HG03159 (cell line): Measurements from ENCODE around the gene KRTAP4-8.
"Not testable (repeated sequence)": the region's sequence is repeated elsewhere in the genome, so short reads cannot be mapped to it uniquely, and the experiment has no call there.

Experiments used
- ATAC-seq: cut with Tn5 transposase; IDR thresholded peaks from one replicate; pipeline ENCODE4 v1.9.1; 2021; ENCODE audit warnings: mild to moderate bottlenecking, moderate library complexity; ENCODE audit not compliant: unreplicated experiment

Gene KRTAP4-8

GRCh38 chr17:41098042-41098441, at the start of gene KRTAP4-8:
TSS of gene KRTAP4-8 (minus strand) at chr17:41098142. CDS start at chr17:41098084, 58 bp downstream.
- no peak for ATAC-seq

- ATAC-seq, result no peak
These were observed 47.3 kb upstream of the KRTAP4-8 start for GRCh38 chr17:41145261-41145660.

- no peak for ATAC-seq
These were observed 46.9 kb upstream of the KRTAP4-8 start for GRCh38 chr17:41144846-41145245.

DNA sequence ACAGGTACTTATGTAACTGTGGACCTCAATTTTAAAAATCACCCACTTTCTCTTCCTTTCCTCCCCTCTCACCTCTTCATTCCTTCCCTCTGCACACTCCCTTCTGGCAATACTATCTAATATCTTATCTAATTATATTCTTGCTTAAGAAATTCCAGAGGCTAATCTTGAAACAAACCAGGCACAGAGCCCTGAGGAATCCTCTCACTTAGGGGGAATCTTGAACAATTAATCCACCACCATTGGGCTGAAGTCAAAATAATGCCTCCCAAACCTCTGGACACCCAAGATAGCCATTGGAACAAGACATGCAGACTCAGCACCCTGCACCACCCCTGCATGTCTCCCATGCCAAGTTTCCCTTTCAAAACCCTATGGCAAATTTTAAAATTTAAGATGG, 43.4 kb upstream of the KRTAP4-8 start:
- ATAC-seq, result no peak

GRCh38 chr17:41140360-41141131, 42.6 kb upstream of the KRTAP4-8 start, which contains the start of gene KRTAP4-6:
TSS of gene KRTAP4-6 (minus strand) at chr17:41140544. CDS start at chr17:41140487, 57 bp downstream.
- ATAC-seq, result no peak

DNA sequence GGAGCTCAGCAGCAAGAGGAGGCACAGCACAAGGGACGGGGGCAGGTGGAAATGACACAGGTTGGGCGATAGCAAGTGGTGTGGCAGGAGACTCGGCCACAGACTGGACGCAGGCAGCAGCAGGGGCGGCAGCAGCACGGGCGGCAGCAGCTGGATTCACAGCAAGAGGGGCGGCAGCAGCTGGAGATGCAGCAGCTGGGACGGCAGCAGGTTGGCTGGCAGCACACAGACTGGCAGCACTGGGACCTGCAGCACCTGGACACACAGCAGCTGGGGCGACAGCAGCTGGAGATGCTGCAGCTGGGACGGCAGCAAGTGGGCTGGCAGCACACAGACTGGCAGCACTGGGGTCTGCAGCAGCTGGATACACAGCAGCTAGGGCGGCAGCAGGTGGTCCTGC, 41.9 kb upstream of the KRTAP4-8 start:
- not testable (repeated sequence) for ATAC-seq

- no peak for ATAC-seq
These were observed 36.2 kb upstream of the KRTAP4-8 start for GRCh38 chr17:41133880-41134735.

- ATAC-seq, result no peak
These were observed 34.0 kb upstream of the KRTAP4-8 start for GRCh38 chr17:41131979-41132378.

DNA sequence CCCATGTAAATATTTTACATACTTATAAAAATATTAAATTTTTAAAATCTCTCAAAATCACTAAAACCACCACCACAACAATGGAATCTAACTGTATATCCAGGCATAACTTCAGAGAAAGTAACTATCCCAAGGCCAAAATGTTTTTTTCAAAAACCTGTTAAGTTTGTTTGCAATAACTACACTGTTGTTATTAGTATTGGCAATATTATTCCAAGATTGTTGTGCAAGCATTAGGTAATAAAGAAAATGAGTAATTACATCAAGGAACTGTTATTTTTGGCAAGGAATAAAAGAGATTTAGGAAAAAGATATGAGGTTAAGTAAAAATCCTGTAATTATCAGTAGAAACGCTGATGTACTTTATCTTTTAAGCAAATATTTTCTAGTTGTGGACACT, 29.4 kb upstream of the KRTAP4-8 start:
- no peak for ATAC-seq

GRCh38 chr17:41126412-41126811, 28.5 kb upstream of the KRTAP4-8 start:
- ATAC-seq, result no peak

DNA sequence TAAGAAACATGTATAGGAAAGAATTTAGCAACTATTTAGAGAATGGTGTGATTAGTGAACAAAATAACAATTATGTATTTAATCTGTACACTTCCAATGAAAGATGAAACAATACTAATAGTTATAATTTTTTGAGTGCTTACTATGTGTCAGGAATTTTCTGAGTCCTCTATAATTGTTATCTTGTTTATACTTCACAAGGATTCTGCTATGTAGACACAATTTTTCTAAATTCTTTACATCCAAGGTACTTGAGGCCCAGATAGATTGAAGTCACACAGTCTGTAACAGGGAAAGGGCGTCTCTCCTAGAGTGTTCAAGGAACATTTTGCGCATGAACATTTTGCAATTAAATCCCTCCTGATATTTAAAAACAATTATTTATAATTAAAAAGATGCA, 27.1 kb upstream of the KRTAP4-8 start:
- no peak for ATAC-seq

DNA sequence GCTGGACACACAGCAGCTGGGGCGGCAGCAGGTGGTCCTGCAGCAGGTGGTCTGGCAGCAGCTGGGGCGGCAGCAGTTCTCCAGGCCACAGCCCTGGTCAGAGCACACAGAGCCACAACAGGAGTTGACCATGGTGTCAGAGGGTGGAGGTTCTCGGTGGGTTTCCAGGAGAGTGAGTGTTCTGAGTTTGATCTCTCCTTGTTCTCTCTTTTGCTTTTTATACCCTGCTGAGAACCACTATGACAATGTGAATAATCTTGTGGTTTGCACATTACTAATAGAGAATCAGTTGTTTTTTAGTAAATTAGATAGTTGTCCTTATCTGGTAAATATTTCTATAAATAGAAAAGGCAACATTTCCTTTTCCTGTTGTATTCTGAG, 26.0 kb upstream of the KRTAP4-8 start, which contains the start of gene KRTAP4-12:
KRTAP4-12 (minus strand) TSS at position 192 of the 381 bp plus-strand sequence; CDS start at position 132, 60 bp downstream.
- ATAC-seq, result not testable (repeated sequence)

- not testable (repeated sequence) for ATAC-seq
These were observed 25.5 kb upstream of the KRTAP4-8 start for GRCh38 chr17:41123292-41123990.

DNA sequence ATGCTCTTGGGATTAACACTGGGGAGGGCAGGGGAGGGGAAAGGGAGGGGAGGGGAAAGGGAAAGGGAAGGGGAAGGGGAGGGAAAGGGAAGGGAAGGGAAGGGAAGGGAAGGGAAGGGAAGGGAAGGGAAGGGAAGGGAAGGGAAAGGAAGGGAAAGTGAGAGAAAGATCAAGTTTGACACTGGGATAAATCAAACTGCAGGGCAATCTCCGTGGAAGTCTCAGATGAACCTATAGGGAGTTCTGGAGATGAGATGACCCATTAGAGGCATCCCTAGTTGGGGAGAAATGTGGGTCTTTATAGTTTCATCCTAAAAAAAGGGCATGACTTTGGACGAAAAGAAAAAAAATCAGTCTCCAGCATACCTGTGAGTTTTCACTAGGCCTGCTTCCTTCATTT, 23.8 kb upstream of the KRTAP4-8 start:
- no peak for ATAC-seq

GRCh38 chr17:41119696-41120690, 22.1 kb upstream of the KRTAP4-8 start:
- not testable (repeated sequence) for ATAC-seq

DNA sequence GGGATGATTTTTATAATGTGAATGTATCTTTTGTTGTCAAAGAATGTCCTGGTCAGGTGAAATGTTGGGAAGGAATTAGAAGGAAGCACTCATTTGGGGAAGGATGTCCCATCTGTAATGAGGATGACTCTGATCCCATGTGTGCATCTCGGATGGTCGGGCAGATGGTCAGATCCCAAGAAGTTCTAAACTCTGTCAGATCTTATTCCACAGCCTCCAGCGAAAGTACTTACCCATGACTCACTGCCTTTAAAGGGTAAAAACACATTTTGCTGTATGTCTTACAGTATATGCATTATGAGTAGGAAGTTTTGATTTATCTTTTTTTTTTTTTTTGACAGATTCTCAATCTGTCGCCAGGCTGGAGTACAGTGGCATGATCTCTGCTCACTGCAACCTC, 20.8 kb upstream of the KRTAP4-8 start:
- no peak for ATAC-seq

DNA sequence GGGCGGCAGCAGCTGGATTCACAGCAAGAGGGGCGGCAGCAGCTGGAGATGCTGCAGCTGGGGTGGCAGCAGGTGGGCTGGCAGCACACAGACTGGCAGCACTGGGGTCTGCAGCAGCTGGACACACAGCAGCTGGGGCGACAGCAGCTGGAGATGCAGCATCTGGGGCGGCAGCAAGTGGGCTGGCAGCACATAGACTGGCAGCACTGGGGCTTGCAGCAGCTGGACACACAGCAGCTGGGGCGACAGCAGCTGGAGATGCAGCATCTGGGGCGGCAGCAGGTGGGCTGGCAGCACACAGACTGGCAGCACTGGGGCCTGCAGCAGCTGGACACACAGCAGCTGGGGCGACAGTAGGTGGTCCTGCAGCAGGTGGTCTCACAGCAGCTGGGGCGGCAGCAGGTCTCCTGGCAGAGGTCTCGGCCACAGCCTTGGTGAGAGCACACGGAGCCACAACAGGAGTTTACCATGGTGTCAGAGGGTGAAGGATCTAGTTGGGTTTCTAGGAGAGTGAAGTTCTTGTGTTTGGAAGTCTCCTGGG, 20.0 kb upstream of the KRTAP4-8 start, which contains the start of gene KRTAP4-11:
KRTAP4-11 (minus strand) TSS at position 528 of the 541 bp plus-strand sequence; CDS start at position 470, 58 bp downstream.
- ATAC-seq, result not testable (repeated sequence)

DNA sequence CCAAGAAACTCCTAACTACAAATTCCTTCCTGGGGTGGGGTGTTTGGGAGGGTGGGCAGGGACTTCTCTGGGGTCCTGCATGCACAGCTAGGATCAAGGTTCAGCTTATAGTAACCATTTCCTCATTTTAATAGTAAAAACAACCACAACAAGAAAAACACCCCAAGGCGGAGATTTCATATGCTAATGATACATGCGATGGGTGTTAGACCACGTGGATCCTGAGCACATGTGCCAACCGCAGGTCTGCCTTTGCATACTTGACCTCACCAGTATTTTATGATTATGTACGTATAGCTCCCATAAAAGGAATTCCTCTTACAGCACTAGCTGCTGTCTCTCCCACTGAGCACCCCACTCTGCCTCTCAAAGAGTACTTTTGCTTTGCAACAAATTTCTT, 18.4 kb upstream of the KRTAP4-8 start:
- ATAC-seq, result no peak

- no peak for ATAC-seq
These were observed 13.4 kb upstream of the KRTAP4-8 start for GRCh38 chr17:41111151-41111885.
